Fibroblast of lung (primary cell): Measurements from ENCODE around the gene PCYT1B. TPM values are rescaled to one million over a fixed set of nuclear protein-coding genes. Genes with fewer than 3 reads are reported as not detected.

Source experiments
- DNase-seq, 2 donors: peaks; one replicate each; pipeline versions ENCODE4 v3.0.0 to v3.0.0-alpha.2; 2010; ENCODE audit warnings: low read depth in 2 of 2
- H2AFZ ChIP-seq: 2 replicates; pipeline ENCODE4 v1.5.1; 2012; ENCODE audit warnings: low read length, control low read depth, inconsistent platforms
- H3K27ac ChIP-seq: 2 replicates; pipeline ENCODE4 v1.5.1; 2011; ENCODE audit warnings: low read length, control low read depth; ENCODE audit not compliant: insufficient read depth
- H3K27me3 ChIP-seq: 2 replicates; pipeline ENCODE4 v1.5.1; 2011; ENCODE audit warnings: mild to moderate bottlenecking, low read length; ENCODE audit not compliant: control insufficient read depth, insufficient read depth
- H3K36me3 ChIP-seq: 2 replicates; pipeline ENCODE4 v1.5.1; 2011; ENCODE audit warnings: low read length; ENCODE audit not compliant: control insufficient read depth, insufficient read depth
- H3K4me1 ChIP-seq: 2 replicates; pipeline ENCODE4 v1.5.1; 2011; ENCODE audit warnings: low read length; ENCODE audit not compliant: control insufficient read depth, insufficient read depth; ENCODE audit errors: extremely low read depth
- H3K4me2 ChIP-seq: 2 replicates; pipeline ENCODE4 v1.5.1; 2011; ENCODE audit warnings: low read length, control low read depth; ENCODE audit not compliant: insufficient read depth; ENCODE audit errors: extremely low read depth
- H3K4me3 ChIP-seq, 4 experiments: fragments of 200-600 bp in 1 of 4; sonication (generic) in 1 of 4; replicated peaks in 1 of 4; 2 replicates each; pipeline ENCODE4 v1.5.1; 2011 to 2016; ENCODE audit warnings: low read length in 4 of 4, low read depth in 3 of 4, mild to moderate bottlenecking in 3 of 4, control low read depth in 2 of 4, inconsistent platforms in 1 of 4, mixed read lengths in 1 of 4; ENCODE audit not compliant: insufficient read depth in 1 of 4; ENCODE audit errors: control extremely low read depth in 1 of 4
- H3K79me2 ChIP-seq: 2 replicates; pipeline ENCODE4 v1.5.1; 2012; ENCODE audit warnings: mild to moderate bottlenecking, low read length, inconsistent platforms; ENCODE audit not compliant: control insufficient read depth, insufficient read depth
- H3K9ac ChIP-seq: 2 replicates; pipeline ENCODE4 v1.5.1; 2011; ENCODE audit warnings: mild to moderate bottlenecking, low read length, control low read depth; ENCODE audit not compliant: insufficient read depth
- H3K9me3 ChIP-seq: 2 replicates; pipeline ENCODE4 v1.5.1; 2012; ENCODE audit warnings: low read depth, low read length; ENCODE audit not compliant: control insufficient read depth, insufficient read depth
- H4K20me1 ChIP-seq: 2 replicates; pipeline ENCODE4 v1.5.1; 2011; ENCODE audit warnings: low read length; ENCODE audit not compliant: control insufficient read depth, insufficient read depth; ENCODE audit errors: extremely low read depth
- EZH2 ChIP-seq: IDR thresholded peaks from 2 replicates; pipeline ENCODE4 v1.5.1; 2012; ENCODE audit warnings: low read length, control low read depth, mild to moderate bottlenecking; ENCODE audit errors: missing control alignments
- polyA plus RNA-seq, 2 donors: library from polyadenylated mRNA; depleted of rRNA in 1 of 2; stranded (reverse) in 1 of 2; unstranded in 1 of 2; fragments of >200 nt; gene quantifications; 2 replicates each; pipeline ENCODE4 v1.2.1, GENCODE V29; 2011 to 2012; ENCODE audit warnings: missing spikeins in 1 of 2
- total RNA-seq: library from RNA; depleted of rRNA; stranded (reverse); fragments of >200 nt; gene quantifications from 2 replicates; pipeline ENCODE4 v1.2.1, GENCODE V29; 2014
- TF ChIP-seq, protein P1 (sequence below), 2 donors: IDR thresholded peaks in 1 of 2; conservative IDR thresholded peaks in 1 of 2; 1 replicate in 1 of 2; 2 replicates in 1 of 2; pipeline ENCODE4 v1.5.1; 2011 to 2012; ENCODE audit warnings: low read length in 2 of 2, control low read depth in 1 of 2, inconsistent platforms in 1 of 2, low read depth in 1 of 2, mild to moderate bottlenecking in 1 of 2

Gene PCYT1B
- total and polyA plus RNA-seq, 2 donors (not counting 1 experiment from before 2014, with no cell fraction given), result 0.17 to 0.34 TPM

DNA sequence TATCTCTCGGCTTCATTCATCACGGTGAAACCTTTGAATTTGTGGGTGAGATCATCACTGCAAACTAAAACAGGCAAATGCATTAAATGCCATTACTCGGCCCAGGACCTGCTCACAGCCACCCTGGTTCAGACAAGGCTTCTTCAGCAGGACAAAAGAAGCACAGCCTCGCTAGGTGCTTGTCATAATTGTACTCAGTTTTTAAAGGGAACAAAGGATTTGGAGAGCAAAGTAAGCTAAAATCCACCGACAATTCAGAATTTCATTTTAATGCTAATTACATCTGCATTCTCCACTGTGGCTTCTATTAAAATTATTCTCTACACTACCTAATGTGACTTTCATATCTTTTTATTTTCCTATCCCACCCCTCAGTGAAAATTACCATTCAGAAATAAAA lies 57.0 kb downstream of the PCYT1B start:
- H3K4me1 ChIP-seq, result no peaks in the 10 kb centered on the region
- H3K36me3 ChIP-seq, result no peaks in the 10 kb centered on the region
- H4K20me1 ChIP-seq, result no peaks in the 10 kb centered on the region
- TF ChIP-seq, protein P1, sequence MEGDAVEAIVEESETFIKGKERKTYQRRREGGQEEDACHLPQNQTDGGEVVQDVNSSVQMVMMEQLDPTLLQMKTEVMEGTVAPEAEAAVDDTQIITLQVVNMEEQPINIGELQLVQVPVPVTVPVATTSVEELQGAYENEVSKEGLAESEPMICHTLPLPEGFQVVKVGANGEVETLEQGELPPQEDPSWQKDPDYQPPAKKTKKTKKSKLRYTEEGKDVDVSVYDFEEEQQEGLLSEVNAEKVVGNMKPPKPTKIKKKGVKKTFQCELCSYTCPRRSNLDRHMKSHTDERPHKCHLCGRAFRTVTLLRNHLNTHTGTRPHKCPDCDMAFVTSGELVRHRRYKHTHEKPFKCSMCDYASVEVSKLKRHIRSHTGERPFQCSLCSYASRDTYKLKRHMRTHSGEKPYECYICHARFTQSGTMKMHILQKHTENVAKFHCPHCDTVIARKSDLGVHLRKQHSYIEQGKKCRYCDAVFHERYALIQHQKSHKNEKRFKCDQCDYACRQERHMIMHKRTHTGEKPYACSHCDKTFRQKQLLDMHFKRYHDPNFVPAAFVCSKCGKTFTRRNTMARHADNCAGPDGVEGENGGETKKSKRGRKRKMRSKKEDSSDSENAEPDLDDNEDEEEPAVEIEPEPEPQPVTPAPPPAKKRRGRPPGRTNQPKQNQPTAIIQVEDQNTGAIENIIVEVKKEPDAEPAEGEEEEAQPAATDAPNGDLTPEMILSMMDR (conservative IDR thresholded peaks at IDR 0.05 in 1 of 2, IDR thresholded peaks at IDR 0.05 in 1 of 2; ENCODE audit: low read depth in 1 of 2, low read length in 2 of 2), result no peak
- TF ChIP-seq EZH2, result no peak
- H3K79me2 ChIP-seq, result no peaks in the 10 kb centered on the region
- H3K9ac ChIP-seq, result no peak overlapping the region
- H3K4me2 ChIP-seq, result no peak overlapping the region
- no peak overlapping the region for H3K27ac ChIP-seq
- no peaks in the 10 kb centered on the region for H3K27me3 ChIP-seq
- no peak for DNase-seq
- no peak overlapping the region for H3K4me3 ChIP-seq
- H2AFZ ChIP-seq, result no peak overlapping the region
- H3K9me3 ChIP-seq, result no peaks in the 10 kb centered on the region

DNA sequence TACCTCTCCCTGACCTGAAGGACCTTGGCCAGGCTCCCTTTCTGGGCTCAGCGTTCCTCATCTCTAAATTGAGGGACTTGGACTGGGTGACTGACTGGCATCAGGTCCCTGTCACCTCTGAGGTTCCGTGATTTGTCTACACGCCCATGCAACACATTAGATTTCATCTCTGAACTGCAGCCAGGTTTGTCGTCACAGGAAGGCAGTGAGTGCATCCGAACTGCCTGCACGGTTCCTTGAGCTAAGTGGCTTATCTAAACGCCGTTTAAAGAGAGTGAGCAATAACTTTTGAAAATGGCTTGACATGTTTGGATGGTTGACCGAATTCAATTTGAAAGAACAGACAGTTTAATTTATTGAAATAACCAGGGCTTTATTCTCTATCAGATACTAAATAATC lies 70.1 kb downstream of the PCYT1B start:
- Histone ChIP-seq H3K9ac (no peak overlapping the region), H3K4me3 (no peak overlapping the region), H3K36me3 (no peaks in the 10 kb centered on the region), H3K27ac (no peak overlapping the region), H4K20me1 (no peaks in the 10 kb centered on the region), H3K4me1 (no peaks in the 10 kb centered on the region), H2AFZ (no peak overlapping the region), H3K79me2 (no peaks in the 10 kb centered on the region), H3K27me3 (no peaks in the 10 kb centered on the region), H3K9me3 (no peaks in the 10 kb centered on the region), H3K4me2 (no peak overlapping the region)
- DNase-seq, result no peak
- no peak for TF ChIP-seq EZH2
- TF ChIP-seq, protein P1 (conservative IDR thresholded peaks at IDR 0.05 in 1 of 2, IDR thresholded peaks at IDR 0.05 in 1 of 2; ENCODE audit: low read depth in 1 of 2, low read length in 2 of 2), result no peak

DNA sequence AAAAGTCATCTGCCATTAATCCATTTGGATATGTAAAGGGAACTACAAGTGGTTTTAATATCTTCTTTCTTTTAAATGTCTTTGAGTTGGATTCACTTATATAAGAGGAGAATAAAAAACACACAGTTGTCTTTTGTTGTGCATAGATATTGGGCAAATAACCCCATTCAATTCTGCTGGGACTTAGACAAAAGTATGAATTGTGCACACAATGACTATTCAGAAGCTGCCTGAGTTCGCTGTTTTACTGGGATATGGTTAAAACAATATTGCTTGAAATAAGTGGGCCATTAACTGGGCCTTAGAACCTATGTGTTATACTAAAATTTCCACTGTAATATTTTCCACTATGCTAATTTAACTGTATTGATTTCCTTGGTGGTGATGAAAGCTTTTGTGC lies 71.7 kb downstream of the PCYT1B start:
- H3K27me3 ChIP-seq, result no peaks in the 10 kb centered on the region
- no peak overlapping the region for H3K27ac ChIP-seq

More for the DNA sequence above, 71.7 kb downstream of the PCYT1B start:
- Histone ChIP-seq H3K36me3 (no peaks in the 10 kb centered on the region), H3K4me2 (no peak overlapping the region), H3K9ac (no peak overlapping the region), H3K4me1 (no peaks in the 10 kb centered on the region), H3K4me3 (no peak overlapping the region), H2AFZ (no peak overlapping the region), H3K9me3 (no peaks in the 10 kb centered on the region), H4K20me1 (no peaks in the 10 kb centered on the region), H3K79me2 (no peaks in the 10 kb centered on the region)
- DNase-seq, result no peak
- TF ChIP-seq EZH2, result no peak
- TF ChIP-seq, protein P1 (conservative IDR thresholded peaks at IDR 0.05 in 1 of 2, IDR thresholded peaks at IDR 0.05 in 1 of 2; ENCODE audit: low read depth in 1 of 2, low read length in 2 of 2), result no peak
